Colonic mucosa (tissue), 4 donors: ENCODE data around the gene PLA2G4B. TPM values are rescaled to one million over a fixed set of nuclear protein-coding genes. Genes with fewer than 3 reads are reported as not detected.

Source experiments
- DNase-seq: peaks from one replicate; pipeline ENCODE4 v3.0.0-alpha.2; 2020
- H3K27ac ChIP-seq: fragments of 200-600 bp; one replicate; pipeline ENCODE4 v1.8.0; 2021
- H3K27me3 ChIP-seq: fragments of 200-600 bp; one replicate; pipeline ENCODE4 v1.8.0; 2021
- H3K36me3 ChIP-seq: fragments of 200-600 bp; one replicate; pipeline ENCODE4 v1.8.0; 2021
- H3K4me1 ChIP-seq: fragments of 200-600 bp; one replicate; pipeline ENCODE4 v1.8.0; 2021; ENCODE audit warnings: mild to moderate bottlenecking
- H3K4me3 ChIP-seq: fragments of 200-600 bp; one replicate; pipeline ENCODE4 v1.8.0; 2021
- H3K9ac ChIP-seq, 2 donors: one replicate each; pipeline ENCODE4 v1.7.0; 2013; ENCODE audit warnings: control low read depth in 2 of 2, low read depth in 2 of 2, low read length in 2 of 2
- H3K9me3 ChIP-seq: fragments of 200-600 bp; one replicate; pipeline ENCODE4 v1.8.0; 2021
- intact Hi-C: fragments of 100-400 bp; cut with DNase I; formaldehyde crosslinking; loops from one replicate; pipeline ENCODE4 v1.14.1; 2022
- total RNA-seq, 2 donors: library from RNA; stranded (reverse); fragmentation: NEBNext Ultra II Directional in 1 of 2; extraction: Animal tissue kit (Norgen Biotek cat#: 25700) in 1 of 2; gene quantifications; one replicate each; pipeline ENCODE4 v1.2.1, GENCODE V29; 2021
- TF ChIP-seq, protein P1 (sequence below): fragments of 200-600 bp; IDR thresholded peaks from one replicate; pipeline ENCODE4 v1.8.0; 2022; ENCODE audit warnings: antibody characterized with exemption, mild to moderate bottlenecking
- donor health status: healthy.
- donor health status: DM: no; HTN: no; CAD: no.
- donor health status: DM: no; HTN: no; CAD: no.

Gene PLA2G4B
- total RNA-seq, 2 donors from 2014 or later, result 2.2 to 6.2 TPM

DNA sequence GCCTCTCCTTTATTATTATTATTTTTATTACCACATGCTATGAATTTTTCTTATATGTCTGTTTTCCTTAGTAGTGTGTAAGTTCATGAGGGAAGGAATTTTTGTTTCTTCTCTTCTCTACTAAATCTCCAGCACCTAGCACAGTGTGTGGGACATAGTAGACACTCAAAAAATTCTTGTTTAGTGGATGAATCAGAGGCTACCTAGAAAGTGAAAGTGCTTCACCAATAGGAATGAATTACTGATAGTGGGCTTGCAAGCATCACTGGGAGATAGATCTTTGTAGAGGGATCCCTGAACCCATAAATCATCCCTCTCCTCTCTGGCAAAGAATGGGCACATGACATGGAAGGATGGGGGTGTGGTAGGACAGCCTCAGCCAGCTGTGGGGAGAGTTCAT, 46.7 kb downstream of the PLA2G4B start:
- intact Hi-C loops, result no loop called here
- TF ChIP-seq, protein P1, sequence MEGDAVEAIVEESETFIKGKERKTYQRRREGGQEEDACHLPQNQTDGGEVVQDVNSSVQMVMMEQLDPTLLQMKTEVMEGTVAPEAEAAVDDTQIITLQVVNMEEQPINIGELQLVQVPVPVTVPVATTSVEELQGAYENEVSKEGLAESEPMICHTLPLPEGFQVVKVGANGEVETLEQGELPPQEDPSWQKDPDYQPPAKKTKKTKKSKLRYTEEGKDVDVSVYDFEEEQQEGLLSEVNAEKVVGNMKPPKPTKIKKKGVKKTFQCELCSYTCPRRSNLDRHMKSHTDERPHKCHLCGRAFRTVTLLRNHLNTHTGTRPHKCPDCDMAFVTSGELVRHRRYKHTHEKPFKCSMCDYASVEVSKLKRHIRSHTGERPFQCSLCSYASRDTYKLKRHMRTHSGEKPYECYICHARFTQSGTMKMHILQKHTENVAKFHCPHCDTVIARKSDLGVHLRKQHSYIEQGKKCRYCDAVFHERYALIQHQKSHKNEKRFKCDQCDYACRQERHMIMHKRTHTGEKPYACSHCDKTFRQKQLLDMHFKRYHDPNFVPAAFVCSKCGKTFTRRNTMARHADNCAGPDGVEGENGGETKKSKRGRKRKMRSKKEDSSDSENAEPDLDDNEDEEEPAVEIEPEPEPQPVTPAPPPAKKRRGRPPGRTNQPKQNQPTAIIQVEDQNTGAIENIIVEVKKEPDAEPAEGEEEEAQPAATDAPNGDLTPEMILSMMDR, result no peak
- peaks cover 3% of the 10 kb centered on the region for H3K27me3 ChIP-seq
- H3K36me3 ChIP-seq, result no peaks in the 10 kb centered on the region
- H3K9me3 ChIP-seq, result no peaks in the 10 kb centered on the region
- H3K4me1 ChIP-seq, result no peaks in the 10 kb centered on the region
- DNase-seq, result no peak
- H3K9ac ChIP-seq, result no peak overlapping the region
- H3K27ac ChIP-seq, result no peak overlapping the region
- no peak overlapping the region for H3K4me3 ChIP-seq

DNA sequence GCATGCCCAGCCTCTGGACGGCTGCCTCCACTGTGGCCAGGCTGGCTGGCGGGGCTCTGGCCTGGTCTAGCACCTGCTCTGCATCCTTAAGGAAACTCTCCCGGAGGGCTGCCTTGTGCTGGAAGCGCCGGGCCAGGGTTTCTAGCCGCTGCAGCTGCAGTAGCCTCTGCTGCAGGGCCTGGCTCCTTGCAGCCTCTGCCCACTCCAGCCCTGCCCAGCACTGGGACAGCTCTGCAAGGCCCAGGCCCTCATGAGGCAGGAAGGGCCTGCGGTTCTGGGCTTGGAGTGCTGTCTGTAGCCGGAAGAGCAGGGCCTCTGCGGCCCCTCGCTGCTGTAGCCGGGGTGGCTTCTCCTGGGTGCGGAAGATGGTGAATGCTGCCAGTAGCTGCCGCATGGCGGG, 47.2 kb downstream of the PLA2G4B start:
- H3K27me3 ChIP-seq, result peaks cover 3% of the 10 kb centered on the region
- intact Hi-C loops, result no loop called here
- H3K27ac ChIP-seq, result no peak overlapping the region
- no peaks in the 10 kb centered on the region for H3K9me3 ChIP-seq
- no peak for DNase-seq
- H3K9ac ChIP-seq, result no peak overlapping the region
- TF ChIP-seq, protein P1, result no peak
- H3K4me3 ChIP-seq, result no peak overlapping the region
- H3K36me3 ChIP-seq, result no peaks in the 10 kb centered on the region
- no peaks in the 10 kb centered on the region for H3K4me1 ChIP-seq

DNA sequence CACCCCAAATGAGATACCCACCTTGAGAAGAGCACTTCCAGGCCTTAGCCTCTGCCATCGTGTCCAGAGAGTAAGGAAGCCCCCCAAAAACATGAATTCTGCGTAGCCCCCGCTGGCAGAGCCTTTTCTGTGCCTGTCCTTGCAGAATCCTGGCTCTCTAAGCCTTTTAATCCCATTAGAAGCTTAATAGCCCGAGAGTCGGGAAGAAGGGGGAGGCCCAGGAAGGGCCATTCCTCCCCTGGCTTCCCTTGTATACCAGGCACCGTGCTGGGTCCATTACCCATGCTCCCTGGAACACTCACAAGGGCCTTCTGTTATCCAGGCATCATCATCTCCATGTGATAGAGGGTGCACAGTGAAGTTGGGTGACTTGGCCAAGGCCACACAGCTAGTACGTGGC, 48.1 kb downstream of the PLA2G4B start:
- DNase-seq, result no peak
- Histone ChIP-seq H3K36me3 (no peaks in the 10 kb centered on the region), H3K4me1 (no peaks in the 10 kb centered on the region), H3K4me3 (no peak overlapping the region), H3K9ac (no peak overlapping the region), H3K9me3 (no peaks in the 10 kb centered on the region), H3K27ac (no peak overlapping the region), H3K27me3 (no peaks in the 10 kb centered on the region)
- intact Hi-C loops, result no loop called here
- TF ChIP-seq, protein P1, result no peak

DNA sequence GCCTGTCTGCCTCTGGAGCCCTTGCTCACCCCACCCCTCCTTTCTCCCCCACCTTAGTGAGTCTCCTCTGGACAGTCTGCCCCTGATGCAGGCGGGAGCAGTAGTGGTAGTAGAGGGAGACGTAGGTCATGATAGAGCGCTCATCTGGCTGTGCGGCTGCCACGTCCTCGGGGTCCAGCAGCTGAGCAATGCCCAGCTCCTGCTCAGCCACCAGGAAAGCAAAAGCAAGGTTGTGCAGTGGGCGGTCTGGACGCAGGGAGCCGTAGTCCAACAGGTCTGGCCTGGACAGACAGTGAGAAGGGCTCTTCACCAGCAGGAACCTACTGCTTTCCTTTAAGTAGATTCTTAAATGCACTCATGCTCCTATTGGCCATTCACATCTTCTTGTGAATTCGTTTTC, 48.5 kb downstream of the PLA2G4B start:
- Histone ChIP-seq H3K36me3 (no peaks in the 10 kb centered on the region), H3K9me3 (no peaks in the 10 kb centered on the region), H3K27me3 (no peaks in the 10 kb centered on the region), H3K27ac (no peak overlapping the region), H3K4me1 (no peaks in the 10 kb centered on the region), H3K9ac (no peak overlapping the region), H3K4me3 (no peak overlapping the region)
- no peak for DNase-seq
- TF ChIP-seq, protein P1, result no peak
- intact Hi-C loops, result no loop called here

DNA sequence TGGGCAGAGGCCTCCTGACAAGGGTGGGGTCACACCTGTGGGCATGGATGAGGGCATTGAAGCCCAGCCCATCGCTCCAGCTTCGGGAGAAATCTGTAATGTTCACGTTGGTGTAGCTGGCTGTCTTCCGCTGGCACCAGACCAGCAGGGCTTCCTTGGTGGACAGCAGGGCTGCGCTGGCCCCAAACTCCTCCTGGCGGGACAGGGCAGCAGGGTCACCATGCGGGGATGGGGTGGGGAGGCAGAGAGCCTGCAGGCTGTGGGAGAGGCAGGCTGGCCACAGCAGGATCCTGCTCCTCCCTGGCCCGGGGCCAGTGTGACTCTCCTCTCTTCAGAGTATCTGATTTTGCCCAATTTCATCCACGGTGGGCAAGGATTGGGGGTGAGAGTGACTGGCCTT, 49.2 kb downstream of the PLA2G4B start:
- Histone ChIP-seq H3K36me3 (no peaks in the 10 kb centered on the region), H3K9me3 (no peaks in the 10 kb centered on the region), H3K27ac (no peak overlapping the region), H3K4me3 (no peak overlapping the region), H3K27me3 (no peaks in the 10 kb centered on the region), H3K9ac (no peak overlapping the region), H3K4me1 (no peaks in the 10 kb centered on the region)
- no peak for DNase-seq
- TF ChIP-seq, protein P1, result no peak
- intact Hi-C loops, result no loop called here
